GM13976 (cell line): ENCODE data around the gene OR6K6.

Experiments used
- DNase-seq: peaks from one replicate; pipeline ENCODE4 v3.0.0; 2012; ENCODE audit warnings: low spot score
- CTCF ChIP-seq: IDR thresholded peaks from 2 replicates; pipeline ENCODE4 v1.5.1; 2012; ENCODE audit warnings: borderline replicate concordance, mild to moderate bottlenecking; ENCODE audit not compliant: insufficient read depth; ENCODE audit errors: extremely low read depth, missing control alignments, control extremely low read depth
- in situ Hi-C: fragments of 300-500 bp; cut with MboI; formaldehyde crosslinking; loops from one replicate; pipeline ENCODE4 v1.12.0; 2022; ENCODE audit warnings: low sequenced_read_pairs, mixed read lengths, inconsistent platforms; ENCODE audit not compliant: unreplicated experiment

Gene OR6K6

GRCh38 chr1:158720620-158721019 is 33.9 kb upstream of the OR6K6 start, which contains the start of gene OR6K3:
Gene OR6K3 (minus strand): TSS chr1:158720720. CDS start chr1:158718115, 2,605 bp downstream.
- no peak for DNase-seq
- TF ChIP-seq CTCF, result no peak
- in situ Hi-C loops, result no loop called here

- no peak for TF ChIP-seq CTCF
- DNase-seq, result no peak
- in situ Hi-C loops, result no loop called here
Observed at GRCh38 chr1:158724442-158724841, 30.1 kb upstream of the OR6K6 start.

GRCh38 chr1:158728510-158729225 is 25.9 kb upstream of the OR6K6 start:
- no peak for TF ChIP-seq CTCF
- no peak for DNase-seq
- in situ Hi-C loops, result no loop called here

GRCh38 chr1:158730453-158730852 is 24.1 kb upstream of the OR6K6 start:
- in situ Hi-C loops, result no loop called here
- no peak for TF ChIP-seq CTCF
- DNase-seq, result no peak

GRCh38 chr1:158731707-158732106 is 22.8 kb upstream of the OR6K6 start:
- in situ Hi-C loops, result no loop called here
- no peak for DNase-seq
- TF ChIP-seq CTCF, result no peak

GRCh38 chr1:158732524-158732923 is 22.0 kb upstream of the OR6K6 start:
- no peak for TF ChIP-seq CTCF
- DNase-seq, result no peak
- in situ Hi-C loops, result no loop called here
